Non-pigmented ciliary epithelial cell (primary cell): ENCODE results near the gene NDUFAF2.
"Not testable (repeated sequence)": the region's sequence is repeated elsewhere in the genome, so short reads cannot be mapped to it uniquely, and the experiment has no call there.

Experiments
- DNase-seq: peaks from one replicate; pipeline ENCODE4 v3.0.0-alpha.2; 2010; ENCODE audit warnings: low read depth

NDUFAF2 gene

GRCh38 chr5:61178702-61179101 lies 233.7 kb downstream of the NDUFAF2 start:
- no peak for DNase-seq

GRCh38 chr5:61180886-61181285 lies 235.9 kb downstream of the NDUFAF2 start:
- DNase-seq = no peak

DNA sequence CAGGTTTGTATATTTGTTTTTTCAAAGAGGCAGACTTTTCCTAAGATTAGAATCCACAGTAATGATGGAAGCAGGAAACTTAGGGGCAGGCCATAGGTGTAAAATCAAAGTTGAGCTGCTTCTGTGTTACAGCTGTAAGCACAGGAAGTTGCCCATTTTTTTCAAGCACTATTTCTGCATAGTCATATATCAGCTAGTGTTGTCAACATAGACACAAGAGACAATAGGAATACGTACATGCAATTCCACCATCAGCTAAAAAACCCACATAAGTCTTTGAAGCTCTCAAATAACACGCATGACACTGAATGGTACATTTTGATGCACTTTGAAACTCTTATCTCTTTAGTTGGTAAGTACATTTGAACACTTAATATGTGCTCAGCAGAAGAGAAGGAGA lies 237.4 kb downstream of the NDUFAF2 start:
- DNase-seq = no peak

DNA sequence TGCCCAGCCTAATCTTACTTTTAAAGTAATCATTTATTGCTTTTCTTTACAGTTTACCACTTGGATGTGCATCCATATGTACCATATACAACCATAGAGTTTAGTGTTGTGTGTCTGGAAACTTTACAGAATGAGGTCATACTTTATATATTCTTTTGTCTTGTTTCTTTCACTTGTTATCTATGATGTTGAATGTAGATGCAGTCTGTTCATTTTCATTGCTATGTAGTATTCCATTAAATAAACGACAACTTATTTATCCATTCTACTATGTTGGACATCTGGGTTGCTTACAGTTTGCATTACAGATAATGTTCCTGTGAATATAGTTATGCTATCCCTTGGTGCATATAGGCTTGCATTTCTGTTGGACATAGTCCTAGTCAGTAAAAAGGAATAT lies 238.5 kb downstream of the NDUFAF2 start:
- no peak for DNase-seq

- no peak for DNase-seq
These were observed 239.7 kb downstream of the NDUFAF2 start for GRCh38 chr5:61184708-61185107.

- DNase-seq = no peak
These were observed 241.6 kb downstream of the NDUFAF2 start for GRCh38 chr5:61186634-61187033.

- not testable (repeated sequence) for DNase-seq
These were observed 242.3 kb downstream of the NDUFAF2 start for GRCh38 chr5:61187352-61187751.

GRCh38 chr5:61187826-61188225 lies 242.8 kb downstream of the NDUFAF2 start:
- DNase-seq = not testable (repeated sequence)

GRCh38 chr5:61198606-61199005 lies 253.6 kb downstream of the NDUFAF2 start:
- no peak for DNase-seq

- no peak for DNase-seq
These were observed 255.7 kb downstream of the NDUFAF2 start for GRCh38 chr5:61200582-61201155.

- DNase-seq = no peak
These were observed 257.2 kb downstream of the NDUFAF2 start for GRCh38 chr5:61202213-61202612.
